Cerebellar nuclear complex (tissue), 1 donor: Measurements from ENCODE around the gene POLD1.
"Not testable (repeated sequence)": the region's sequence is repeated elsewhere in the genome, so short reads cannot be mapped to it uniquely, and the experiment has no call there.

Experiments
- DNase-seq, 2 experiments: peaks; one replicate each; lab custom pipeline; 2025; lab: John Stamatoyannopoulos, UW

Gene POLD1

DNA sequence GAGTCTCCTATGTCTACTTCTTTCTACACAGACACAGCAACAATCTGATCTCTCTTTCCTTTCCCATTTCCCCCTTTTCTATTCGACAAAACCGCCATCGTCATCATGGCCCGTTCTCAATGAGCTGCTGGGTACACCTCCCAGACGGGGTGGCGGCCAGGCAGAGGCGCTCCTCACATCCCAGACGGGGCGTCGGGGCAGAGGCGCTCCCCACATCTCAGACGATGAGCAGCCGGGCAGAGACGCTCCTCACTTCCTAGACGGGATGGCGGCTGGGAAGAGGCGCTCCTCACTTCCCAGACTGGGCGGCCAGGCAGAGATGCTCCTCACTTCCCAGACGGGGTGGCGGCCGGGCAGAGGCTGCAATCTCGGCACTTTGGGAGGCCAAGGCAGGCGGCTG, 6.8 kb downstream of the POLD1 start:
- not testable (repeated sequence) for DNase-seq

DNA sequence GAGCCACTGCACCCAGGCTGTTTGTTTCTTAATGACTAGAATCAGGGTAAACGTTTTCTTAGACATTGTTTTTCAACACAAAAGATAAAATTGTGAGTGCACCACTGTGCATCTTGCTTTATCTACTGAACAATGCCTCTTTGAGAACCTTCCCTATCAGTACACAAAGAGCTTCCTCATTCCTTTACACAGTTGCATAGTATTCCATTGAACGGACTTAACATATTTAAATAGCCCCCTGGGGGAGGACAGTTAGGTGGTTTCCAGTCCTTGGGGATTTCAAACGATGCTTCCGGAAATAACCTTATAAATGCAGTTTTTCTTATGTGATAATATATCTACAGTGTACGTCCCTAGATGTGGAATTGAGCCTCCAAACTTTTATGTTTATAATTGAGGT, 8.6 kb downstream of the POLD1 start:
- no peak for DNase-seq

DNA sequence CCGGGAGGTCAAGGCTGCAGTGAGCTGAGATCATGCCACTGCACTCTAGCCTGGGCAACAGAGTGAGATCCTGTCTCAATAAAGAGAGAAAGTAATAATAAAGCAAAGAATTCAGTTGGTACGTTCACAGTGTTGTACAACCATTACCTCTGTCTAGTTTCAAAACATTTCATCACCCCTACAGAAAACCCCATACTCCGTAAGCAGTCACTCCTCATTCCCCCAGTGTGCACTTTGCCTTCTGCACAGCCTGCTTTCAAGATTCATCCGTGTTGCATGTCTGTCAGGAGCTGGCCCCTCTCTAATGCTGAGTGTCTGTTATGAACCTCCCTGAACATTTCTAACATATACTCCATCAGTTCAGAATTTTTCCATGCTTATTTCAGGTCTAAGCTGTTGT, 9.4 kb downstream of the POLD1 start:
- no peak for DNase-seq

DNA sequence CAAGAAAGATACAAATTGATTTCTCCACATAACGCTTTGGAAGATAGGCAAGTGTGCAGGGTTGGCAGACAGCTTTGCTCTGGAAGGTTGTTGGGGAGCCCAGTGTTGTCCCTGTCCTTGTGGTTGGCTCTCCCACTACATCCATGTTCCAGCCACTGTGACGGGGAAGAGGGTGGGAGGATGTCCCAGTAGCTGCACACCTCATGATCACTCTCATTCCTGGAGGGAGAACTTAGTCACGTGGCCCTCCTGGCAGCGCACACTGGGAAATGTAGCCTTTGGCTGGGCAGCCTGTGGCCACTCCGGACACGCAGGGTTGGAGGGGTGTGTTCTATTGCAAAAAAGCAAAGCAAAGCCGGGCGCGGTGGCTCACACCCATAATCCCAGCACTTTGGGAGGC, 9.9 kb downstream of the POLD1 start:
- no peak for DNase-seq

DNA sequence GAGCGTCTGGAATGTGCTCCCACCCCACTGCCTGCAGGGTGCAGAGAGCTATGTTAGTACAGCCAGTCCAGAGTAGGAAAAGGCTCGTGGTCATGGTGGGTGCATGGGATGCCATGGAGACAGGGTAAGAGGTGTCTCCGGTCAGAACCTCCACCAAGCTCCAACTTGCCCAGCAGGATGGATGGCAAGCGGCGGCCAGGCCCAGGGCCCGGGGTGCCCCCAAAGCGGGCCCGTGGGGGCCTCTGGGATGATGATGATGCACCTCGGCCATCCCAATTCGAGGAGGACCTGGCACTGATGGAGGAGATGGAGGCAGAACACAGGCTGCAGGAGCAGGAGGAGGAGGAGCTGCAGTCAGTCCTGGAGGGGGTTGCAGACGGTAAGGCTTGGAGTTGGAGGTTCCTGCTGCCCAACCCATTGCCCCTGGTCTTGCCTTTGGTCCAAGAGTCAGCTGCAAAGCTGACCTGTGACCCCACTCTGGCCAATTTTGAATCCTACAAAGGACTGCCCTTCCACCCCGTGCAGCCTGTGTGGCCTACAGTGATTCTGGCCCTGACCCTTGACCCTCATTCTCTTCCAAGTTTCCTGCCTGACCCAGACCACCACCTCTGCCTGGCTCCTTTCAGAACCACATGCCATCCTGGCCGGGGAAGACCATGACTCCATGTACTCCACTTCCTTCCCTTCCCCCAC, 14.7 kb downstream of the POLD1 start:
- DNase-seq = no peak

DNA sequence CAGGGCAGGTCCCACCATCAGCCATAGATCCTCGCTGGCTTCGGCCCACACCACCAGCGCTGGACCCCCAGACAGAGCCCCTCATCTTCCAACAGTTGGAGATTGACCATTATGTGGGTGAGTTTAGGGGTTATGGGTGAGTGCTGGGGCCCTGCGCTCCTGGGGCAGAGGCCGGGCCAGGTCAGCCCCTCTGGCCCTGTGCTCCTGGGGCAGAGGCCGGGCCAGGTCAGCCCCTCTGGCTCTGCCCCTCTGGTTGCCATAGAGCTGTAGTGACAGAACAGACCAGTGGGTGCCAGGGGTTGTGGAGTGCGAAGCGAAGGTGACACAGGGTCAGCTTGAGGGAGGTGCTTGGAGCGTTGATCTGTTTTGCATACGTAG, 15.2 kb downstream of the POLD1 start:
- no peak for DNase-seq

DNA sequence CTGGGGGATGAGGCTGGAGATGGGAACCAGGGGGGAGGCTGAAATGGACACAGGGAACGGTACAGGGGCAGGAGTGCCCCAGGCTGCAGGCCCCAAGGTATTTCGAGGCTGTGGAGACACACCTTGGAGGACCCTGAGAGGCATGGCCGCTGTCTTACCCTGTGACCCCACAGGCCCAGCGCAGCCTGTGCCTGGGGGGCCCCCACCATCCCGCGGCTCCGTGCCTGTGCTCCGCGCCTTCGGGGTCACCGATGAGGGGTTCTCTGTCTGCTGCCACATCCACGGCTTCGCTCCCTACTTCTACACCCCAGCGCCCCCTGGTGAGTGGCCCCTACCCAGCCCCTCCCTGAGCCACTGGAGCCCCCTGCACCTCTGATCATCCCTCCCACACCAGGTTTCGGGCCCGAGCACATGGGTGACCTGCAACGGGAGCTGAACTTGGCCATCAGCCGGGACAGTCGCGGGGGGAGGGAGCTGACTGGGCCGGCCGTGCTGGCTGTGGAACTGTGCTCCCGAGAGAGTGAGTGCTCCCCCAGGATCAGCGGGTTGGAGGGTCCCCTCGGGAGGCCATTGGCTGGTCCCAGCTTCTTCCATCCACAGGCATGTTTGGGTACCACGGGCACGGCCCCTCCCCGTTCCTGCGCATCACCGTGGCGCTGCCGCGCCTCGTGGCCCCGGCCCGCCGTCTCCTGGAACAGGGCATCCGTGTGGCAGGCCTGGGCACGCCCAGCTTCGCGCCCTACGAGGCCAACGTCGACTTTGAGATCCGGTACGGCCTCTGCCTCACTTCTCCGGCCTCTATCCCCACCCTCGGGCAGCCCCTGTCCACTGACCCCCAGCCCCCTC, 17.7 kb downstream of the POLD1 start:
- no peak for DNase-seq

DNA sequence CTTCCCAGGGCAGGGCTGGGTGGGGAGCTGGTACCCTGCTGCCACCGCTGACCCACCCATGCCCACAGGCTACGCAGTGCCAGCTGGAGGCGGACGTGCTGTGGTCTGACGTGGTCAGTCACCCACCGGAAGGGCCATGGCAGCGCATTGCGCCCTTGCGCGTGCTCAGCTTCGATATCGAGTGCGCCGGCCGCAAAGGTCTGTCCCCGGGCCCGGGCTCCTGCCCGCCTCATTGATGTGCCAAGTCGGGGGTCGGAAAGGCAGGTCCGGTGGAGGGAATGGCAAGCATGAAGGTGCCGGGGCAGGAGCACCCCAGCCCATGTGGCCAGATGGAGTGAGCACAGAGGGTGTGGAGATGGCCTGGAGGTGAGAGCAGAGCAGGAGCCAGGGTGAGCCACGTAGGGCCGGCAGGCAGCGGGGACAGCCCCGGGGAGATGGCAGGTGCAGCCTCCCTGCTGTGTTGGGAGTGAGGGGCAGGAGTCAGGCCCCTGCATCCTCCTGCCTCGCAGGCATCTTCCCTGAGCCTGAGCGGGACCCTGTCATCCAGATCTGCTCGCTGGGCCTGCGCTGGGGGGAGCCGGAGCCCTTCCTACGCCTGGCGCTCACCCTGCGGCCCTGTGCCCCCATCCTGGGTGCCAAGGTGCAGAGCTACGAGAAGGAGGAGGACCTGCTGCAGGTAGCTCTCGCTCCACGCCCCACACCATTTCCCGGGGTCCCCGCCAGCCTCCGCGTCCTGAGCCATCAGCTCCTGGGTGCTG, 18.6 kb downstream of the POLD1 start:
- no peak for DNase-seq

DNA sequence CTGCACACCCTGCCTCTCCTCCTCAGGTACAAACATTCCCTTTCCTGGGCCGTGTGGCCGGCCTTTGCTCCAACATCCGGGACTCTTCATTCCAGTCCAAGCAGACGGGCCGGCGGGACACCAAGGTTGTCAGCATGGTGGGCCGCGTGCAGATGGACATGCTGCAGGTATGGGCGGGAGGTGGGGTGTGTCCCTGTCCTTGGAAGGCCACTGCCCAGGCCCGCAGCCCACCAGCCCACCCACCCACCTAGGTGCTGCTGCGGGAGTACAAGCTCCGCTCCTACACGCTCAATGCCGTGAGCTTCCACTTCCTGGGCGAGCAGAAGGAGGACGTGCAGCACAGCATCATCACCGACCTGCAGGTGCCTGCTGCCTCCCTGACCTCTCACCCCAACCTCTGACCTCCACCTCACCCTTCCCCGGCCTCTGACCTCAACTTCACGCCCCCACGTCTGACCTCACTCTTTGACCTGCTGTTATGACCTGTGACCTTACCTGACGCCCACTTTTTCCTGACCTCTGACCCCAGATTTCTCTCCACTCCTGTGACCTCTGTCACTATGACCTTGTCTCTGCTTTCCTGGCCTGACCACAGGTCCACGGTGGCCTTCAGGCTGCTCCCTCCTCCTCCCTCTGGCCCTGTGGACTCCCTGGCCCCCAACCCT, 22.1 kb downstream of the POLD1 start:
- no peak for DNase-seq

DNA sequence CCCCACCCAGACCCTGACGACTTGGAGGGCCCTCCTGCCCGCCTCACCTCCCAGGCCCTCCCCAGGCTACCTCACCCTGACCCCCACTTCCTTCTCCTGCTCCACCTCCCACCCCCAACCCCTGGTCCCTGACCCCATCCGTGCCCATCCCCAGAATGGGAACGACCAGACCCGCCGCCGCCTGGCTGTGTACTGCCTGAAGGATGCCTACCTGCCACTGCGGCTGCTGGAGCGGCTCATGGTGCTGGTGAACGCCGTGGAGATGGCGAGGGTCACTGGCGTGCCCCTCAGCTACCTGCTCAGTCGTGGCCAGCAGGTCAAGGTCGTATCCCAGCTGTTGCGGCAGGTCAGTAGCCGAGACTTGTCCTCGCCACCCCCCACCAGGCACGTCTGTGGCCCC, 22.7 kb downstream of the POLD1 start:
- no peak for DNase-seq

DNA sequence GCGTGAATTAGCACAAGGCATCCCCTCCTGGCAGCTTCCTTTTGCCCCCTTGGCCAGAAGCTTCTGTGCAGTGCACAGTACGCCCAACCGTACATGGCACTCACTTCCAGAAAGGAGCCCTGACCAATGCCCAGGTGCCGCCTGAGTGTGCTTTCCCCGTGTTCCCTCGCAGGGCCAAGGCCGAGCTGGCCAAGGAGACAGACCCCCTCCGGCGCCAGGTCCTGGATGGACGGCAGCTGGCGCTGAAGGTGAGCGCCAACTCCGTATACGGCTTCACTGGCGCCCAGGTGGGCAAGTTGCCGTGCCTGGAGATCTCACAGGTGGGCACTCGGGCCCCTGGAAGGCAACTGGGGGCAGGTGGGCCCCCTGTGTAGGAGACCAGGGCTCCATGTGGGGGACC, 25.2 kb downstream of the POLD1 start:
- DNase-seq = no peak

DNA sequence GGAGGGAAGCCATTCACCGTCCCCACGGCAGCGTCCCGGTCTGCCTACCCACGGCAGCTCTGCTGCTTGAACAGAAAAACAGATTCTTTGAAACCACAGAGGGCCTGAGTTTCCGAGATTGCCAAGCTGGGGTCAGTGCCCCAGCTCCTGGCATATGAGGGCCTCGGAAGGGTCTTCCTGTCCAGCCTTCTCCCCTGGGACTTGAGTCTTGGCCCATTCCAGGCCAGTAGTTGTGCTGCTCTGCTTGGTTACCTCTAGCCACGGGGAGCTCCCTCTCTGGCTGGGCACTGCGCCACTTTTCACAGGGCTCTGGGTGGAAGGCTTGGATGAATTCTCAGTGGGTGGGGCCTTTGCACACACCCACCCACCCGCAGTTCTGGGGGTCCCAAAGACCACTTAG, 26.0 kb downstream of the POLD1 start:
- no peak for DNase-seq

DNA sequence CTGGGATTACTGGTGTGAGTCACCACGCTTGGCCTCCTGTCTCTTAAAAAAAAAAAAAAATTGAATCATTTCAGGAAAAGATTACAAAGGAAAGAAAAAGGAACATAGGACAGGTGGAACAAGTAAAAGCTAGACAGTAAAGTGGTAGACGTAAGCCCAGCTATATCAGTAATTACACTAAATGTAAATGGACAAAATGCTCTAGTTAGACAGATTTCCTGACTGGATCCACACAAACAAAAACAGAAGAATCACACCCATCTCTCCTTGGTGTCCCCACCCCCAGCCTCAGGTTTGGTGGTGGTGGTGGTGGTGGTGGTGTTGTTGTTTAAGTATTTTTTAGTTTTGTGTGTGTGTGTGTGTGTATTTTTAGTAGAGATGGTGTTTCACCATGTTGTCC, 28.3 kb downstream of the POLD1 start:
- DNase-seq = no peak

DNA sequence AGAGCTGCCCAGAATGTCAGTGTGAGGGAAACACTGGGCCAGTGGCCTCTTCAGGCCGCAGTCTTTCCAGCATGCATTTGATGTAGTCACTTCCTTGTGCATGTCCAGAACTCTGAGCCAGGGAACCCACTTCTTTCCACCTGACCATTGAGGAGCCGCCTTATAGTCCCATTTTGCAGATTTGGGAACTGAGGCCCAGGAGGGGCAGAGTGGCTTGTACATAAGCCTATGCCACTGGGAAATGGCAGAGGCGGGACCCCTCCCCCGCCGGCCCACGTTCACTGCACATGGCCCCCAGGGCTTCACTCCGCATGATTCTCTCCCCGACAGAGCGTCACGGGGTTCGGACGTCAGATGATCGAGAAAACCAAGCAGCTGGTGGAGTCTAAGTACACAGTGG, 28.9 kb downstream of the POLD1 start:
- no peak for DNase-seq

DNA sequence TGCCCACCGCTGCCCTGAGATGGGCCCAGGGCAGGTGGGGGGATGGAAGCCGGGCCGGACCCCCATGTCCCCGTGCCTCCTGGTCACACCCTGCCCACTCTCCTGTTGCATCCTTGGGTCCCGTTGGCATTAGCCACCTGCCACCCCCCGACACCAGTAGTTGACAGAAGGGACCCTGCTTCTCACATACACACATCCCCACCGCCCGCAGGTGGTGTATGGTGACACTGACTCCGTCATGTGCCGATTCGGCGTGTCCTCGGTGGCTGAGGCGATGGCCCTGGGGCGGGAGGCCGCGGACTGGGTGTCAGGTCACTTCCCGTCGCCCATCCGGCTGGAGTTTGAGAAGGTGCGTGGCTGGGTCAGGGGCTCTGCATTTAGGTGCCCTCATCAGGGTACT, 29.4 kb downstream of the POLD1 start:
- DNase-seq = no peak

DNA sequence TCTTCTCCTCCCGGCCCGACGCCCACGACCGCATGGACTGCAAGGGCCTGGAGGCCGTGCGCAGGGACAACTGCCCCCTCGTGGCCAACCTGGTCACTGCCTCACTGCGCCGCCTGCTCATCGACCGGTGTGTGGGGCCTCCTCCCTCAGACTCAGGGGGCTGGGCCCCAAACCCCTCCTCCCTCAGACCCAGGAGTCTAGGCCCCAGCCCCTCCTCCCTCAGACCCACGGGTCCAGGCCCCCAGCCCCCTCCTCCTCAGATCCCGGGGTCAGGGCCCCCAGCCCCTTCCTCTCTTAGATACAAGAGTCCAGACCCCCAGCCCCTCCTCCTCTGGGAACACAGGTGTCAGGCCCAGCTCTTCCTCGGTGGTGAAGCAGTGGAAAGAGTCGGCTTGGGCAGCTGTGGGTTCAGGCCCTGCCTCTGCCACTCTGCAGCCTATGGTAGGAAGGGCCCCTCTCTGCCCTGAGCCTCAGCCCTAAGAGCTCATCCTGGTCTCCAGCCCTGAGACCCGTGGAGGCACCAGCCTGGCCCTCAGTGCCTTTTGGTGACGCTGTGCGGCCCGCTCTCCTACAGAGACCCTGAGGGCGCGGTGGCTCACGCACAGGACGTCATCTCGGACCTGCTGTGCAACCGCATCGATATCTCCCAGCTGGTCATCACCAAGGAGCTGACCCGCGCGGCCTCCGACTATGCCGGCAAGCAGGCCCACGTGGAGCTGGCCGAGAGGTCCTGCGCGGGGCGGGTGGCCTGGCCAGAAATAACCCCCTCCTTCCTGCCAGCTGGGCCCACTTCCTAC, 30.9 kb downstream of the POLD1 start:
- no peak for DNase-seq

DNA sequence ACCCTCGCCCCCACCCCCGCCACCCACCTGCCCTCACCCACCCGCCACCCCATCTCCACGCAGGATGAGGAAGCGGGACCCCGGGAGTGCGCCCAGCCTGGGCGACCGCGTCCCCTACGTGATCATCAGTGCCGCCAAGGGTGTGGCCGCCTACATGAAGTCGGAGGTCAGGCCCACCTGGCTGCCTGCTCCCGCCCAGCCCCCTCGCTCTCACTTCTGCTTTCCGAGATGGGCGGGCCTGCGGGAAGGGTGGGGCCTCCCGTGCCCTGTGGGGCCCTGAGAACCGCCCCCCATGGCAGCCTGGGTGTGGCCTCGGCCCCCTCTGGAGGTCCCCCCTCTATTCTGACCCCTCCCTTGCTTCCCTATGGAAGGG, 31.5 kb downstream of the POLD1 start:
- DNase-seq = no peak

DNA sequence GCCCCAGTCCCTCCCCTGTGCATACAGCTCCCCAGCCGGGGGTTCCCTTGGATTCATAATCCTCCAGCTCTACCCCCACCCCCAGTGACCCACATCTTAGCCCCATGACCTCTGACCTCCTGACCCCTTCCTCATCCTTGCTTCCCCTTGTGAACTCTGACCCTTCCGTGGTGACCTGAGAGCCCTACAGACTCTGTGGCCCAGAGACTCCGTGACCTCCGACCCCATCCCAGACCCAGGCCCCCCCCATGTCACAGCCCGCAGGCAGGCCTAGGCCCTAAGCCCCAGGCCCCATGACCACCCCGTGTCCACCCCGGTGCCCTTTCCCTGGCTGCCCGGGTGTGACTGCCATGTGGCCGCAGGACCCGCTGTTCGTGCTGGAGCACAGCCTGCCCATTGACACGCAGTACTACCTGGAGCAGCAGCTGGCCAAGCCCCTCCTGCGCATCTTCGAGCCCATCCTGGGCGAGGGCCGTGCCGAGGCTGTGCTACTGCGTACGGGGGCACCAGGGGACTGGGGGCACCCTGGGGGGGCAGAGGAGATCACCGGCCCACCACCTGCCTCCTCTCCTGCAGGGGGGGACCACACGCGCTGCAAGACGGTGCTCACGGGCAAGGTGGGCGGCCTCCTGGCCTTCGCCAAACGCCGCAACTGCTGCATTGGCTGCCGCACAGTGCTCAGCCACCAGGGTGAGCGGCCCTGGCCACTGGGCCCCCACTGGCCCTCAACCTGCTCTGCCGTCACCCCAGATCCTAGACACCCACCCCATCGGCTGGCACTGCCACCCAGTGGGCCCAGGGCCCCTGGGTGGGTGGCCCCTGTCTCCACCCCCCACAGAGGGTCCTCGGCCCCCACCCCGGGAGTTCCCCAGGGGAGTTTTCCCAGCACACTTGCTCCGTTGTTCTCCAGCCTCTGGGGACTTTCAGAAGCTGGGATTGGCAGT, 32.2 kb downstream of the POLD1 start:
- DNase-seq = no peak

DNA sequence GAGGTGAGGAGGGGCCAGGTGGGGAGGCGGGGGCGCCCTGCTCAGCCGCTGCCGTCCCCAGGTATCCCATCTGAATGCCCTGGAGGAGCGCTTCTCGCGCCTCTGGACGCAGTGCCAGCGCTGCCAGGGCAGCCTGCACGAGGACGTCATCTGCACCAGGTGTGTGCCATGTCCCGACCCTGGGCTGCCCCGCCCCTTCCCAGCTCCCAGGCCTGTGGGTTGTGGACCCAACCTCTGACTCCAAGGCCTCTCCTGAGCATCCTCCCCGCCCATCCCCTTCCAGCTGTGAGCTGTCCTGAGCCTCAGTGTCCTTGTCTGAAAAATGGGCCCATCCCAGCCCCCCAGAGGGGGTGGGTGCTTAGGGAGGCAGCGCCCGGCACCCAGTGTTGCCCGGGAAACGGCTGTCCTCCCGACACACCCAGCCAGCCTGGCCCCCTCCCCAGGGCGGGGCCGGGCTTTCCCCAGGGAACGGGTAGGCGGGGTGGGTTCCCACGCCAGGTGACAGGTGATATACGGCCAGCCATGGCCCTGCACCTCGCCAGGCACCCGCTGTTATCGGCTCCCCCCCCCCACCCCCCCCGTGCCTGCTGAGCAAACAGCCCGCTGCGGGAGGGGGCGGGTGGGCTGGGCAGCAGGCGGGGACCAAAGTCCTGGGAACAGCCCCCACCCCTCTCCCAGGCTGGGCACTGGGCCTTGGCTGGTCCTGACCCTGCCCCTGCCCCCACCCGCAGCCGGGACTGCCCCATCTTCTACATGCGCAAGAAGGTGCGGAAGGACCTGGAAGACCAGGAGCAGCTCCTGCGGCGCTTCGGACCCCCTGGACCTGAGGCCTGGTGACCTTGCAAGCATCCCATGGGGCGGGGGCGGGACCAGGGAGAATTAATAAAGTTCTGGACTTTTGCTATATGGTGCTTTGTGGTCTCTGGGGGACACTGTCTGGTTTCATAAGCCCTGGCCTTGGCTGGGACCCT, 33.2 kb downstream of the POLD1 start:
- DNase-seq = no peak
